ENCODE results near the gene SAPCD2.

Gene SAPCD2

DNA sequence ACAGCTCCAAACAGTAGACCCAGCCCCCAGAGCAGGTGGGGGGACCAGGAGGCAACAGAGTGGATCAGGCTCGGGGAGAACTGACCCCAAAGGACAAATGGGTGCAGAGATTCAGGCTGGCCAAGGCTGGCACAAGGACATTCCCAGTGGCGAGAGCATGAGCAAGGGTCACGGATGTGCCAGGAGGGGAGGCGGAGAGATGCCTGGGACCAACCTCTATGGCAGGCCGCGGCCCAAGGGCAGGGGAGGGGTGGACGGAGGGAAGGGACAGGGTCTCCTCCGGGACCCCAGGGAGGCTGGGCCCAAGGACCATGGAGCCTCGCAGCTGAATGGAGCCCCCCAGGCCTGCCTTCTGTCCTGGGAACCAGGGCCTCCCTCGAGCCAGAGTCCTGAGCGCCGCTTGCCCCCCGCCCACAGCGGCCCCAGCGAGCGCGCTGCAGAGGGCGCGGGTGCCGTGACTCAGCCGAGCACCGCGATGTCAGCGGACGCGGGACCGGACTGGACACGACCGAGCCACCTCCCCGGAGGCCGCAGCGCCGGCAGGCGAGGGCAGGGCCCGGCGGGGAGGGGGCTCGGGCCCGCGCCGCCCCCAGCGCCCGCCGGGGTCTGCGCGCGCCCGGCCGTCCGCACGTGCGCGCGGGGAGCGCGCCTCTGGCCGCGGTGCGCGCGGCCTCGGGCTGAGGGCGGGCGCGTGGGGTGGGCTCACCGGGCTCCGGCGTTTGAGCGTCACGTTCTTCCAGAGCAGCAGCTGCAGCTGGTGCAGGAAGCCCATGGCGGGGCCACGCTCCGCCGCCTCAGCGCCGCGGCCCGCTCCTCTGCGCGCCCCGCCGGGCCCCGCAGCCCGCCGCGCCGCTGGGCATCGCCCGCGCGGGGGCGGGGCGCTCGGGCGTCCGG, 42.7 kb downstream of the SAPCD2 start, which contains the start of gene ABCA2:
Gene ABCA2 (minus strand): TSS at position 869 of the 894 bp plus-strand sequence. CDS start 97 bp downstream, at position 772.
- peak within 1 kb of the TSS; percentile 77 for H3K4me3 ChIP-seq (ENCODE audit: low read depth, low read length)
- no peaks in the 10 kb centered on the region for H3K79me2 ChIP-seq (ENCODE audit: control insufficient read depth, insufficient read depth, low read length, unreplicated experiment)
- peak within 1 kb of the TSS; percentile 78 for H2AFZ ChIP-seq (ENCODE audit: low read length, unreplicated experiment)
- H3K27me3 ChIP-seq (ENCODE audit: insufficient read depth, low read length), result no peaks in the 10 kb centered on the region
- no peak within 1 kb of the TSS for H3K27ac ChIP-seq (ENCODE audit: low read depth, low read length)
- H3K4me1 ChIP-seq (ENCODE audit: control insufficient read depth, insufficient read depth, low read length, unreplicated experiment), result peaks cover 8% of the 10 kb centered on the region
- H3K36me3 ChIP-seq (ENCODE audit: insufficient read depth, low read length), result no peaks in the 10 kb centered on the region

- Histone ChIP-seq H3K4me3 (ENCODE audit: low read depth, low read length) (peak overlapping the region; percentile 77), H3K4me1 (ENCODE audit: control insufficient read depth, insufficient read depth, low read length, unreplicated experiment) (peaks cover 8% of the 10 kb centered on the region), H2AFZ (ENCODE audit: low read length, unreplicated experiment) (no peak overlapping the region), H3K79me2 (ENCODE audit: control insufficient read depth, insufficient read depth, low read length, unreplicated experiment) (no peaks in the 10 kb centered on the region), H3K27me3 (ENCODE audit: insufficient read depth, low read length) (no peaks in the 10 kb centered on the region), H3K36me3 (ENCODE audit: insufficient read depth, low read length) (no peaks in the 10 kb centered on the region; the same call in 1 of the 2 replicates), H3K27ac (ENCODE audit: low read depth, low read length) (no peak overlapping the region)
Measured at GRCh38 chr9:137026828-137027227, 43.5 kb downstream of the SAPCD2 start.

GRCh38 chr9:137026384-137026783, 44.0 kb downstream of the SAPCD2 start:
- H3K36me3 ChIP-seq (ENCODE audit: insufficient read depth, low read length), result no peaks in the 10 kb centered on the region; the same call in 1 of the 2 replicates
- no peak overlapping the region for H2AFZ ChIP-seq (ENCODE audit: low read length, unreplicated experiment)
- H3K4me3 ChIP-seq (ENCODE audit: low read depth, low read length), result no peak overlapping the region
- no peak overlapping the region for H3K27ac ChIP-seq (ENCODE audit: low read depth, low read length)
- H3K79me2 ChIP-seq (ENCODE audit: control insufficient read depth, insufficient read depth, low read length, unreplicated experiment), result no peaks in the 10 kb centered on the region
- no peaks in the 10 kb centered on the region for H3K27me3 ChIP-seq (ENCODE audit: insufficient read depth, low read length)
- peaks cover 8% of the 10 kb centered on the region for H3K4me1 ChIP-seq (ENCODE audit: control insufficient read depth, insufficient read depth, low read length, unreplicated experiment)

GRCh38 chr9:137025517-137025966, 44.8 kb downstream of the SAPCD2 start:
- Histone ChIP-seq H3K27ac (ENCODE audit: low read depth, low read length) (no peak overlapping the region), H3K27me3 (ENCODE audit: insufficient read depth, low read length) (no peaks in the 10 kb centered on the region), H3K36me3 (ENCODE audit: insufficient read depth, low read length) (no peaks in the 10 kb centered on the region; the same call in 1 of the 2 replicates), H2AFZ (ENCODE audit: low read length, unreplicated experiment) (no peak overlapping the region), H3K79me2 (ENCODE audit: control insufficient read depth, insufficient read depth, low read length, unreplicated experiment) (no peaks in the 10 kb centered on the region), H3K4me1 (ENCODE audit: control insufficient read depth, insufficient read depth, low read length, unreplicated experiment) (peaks cover 8% of the 10 kb centered on the region), H3K4me3 (ENCODE audit: low read depth, low read length) (no peak overlapping the region)

- H3K79me2 ChIP-seq (ENCODE audit: control insufficient read depth, insufficient read depth, low read length, unreplicated experiment), result no peaks in the 10 kb centered on the region
- no peak overlapping the region for H3K27ac ChIP-seq (ENCODE audit: low read depth, low read length)
- no peak overlapping the region for H2AFZ ChIP-seq (ENCODE audit: low read length, unreplicated experiment)
- no peaks in the 10 kb centered on the region for H3K27me3 ChIP-seq (ENCODE audit: insufficient read depth, low read length)
- H3K4me3 ChIP-seq (ENCODE audit: low read depth, low read length), result no peak overlapping the region
- peaks cover 8% of the 10 kb centered on the region for H3K4me1 ChIP-seq (ENCODE audit: control insufficient read depth, insufficient read depth, low read length, unreplicated experiment)
- no peaks in the 10 kb centered on the region; the same call in 1 of the 2 replicates for H3K36me3 ChIP-seq (ENCODE audit: insufficient read depth, low read length)
Measured at GRCh38 chr9:137023583-137023991, 46.8 kb downstream of the SAPCD2 start.

GRCh38 chr9:137023157-137023556, 47.2 kb downstream of the SAPCD2 start:
- H2AFZ ChIP-seq (ENCODE audit: low read length, unreplicated experiment), result no peak overlapping the region
- no peaks in the 10 kb centered on the region; the same call in 1 of the 2 replicates for H3K36me3 ChIP-seq (ENCODE audit: insufficient read depth, low read length)
- H3K79me2 ChIP-seq (ENCODE audit: control insufficient read depth, insufficient read depth, low read length, unreplicated experiment), result no peaks in the 10 kb centered on the region
- H3K4me1 ChIP-seq (ENCODE audit: control insufficient read depth, insufficient read depth, low read length, unreplicated experiment), result peaks cover 8% of the 10 kb centered on the region
- no peak overlapping the region for H3K27ac ChIP-seq (ENCODE audit: low read depth, low read length)
- no peaks in the 10 kb centered on the region for H3K27me3 ChIP-seq (ENCODE audit: insufficient read depth, low read length)
- no peak overlapping the region for H3K4me3 ChIP-seq (ENCODE audit: low read depth, low read length)

DNA sequence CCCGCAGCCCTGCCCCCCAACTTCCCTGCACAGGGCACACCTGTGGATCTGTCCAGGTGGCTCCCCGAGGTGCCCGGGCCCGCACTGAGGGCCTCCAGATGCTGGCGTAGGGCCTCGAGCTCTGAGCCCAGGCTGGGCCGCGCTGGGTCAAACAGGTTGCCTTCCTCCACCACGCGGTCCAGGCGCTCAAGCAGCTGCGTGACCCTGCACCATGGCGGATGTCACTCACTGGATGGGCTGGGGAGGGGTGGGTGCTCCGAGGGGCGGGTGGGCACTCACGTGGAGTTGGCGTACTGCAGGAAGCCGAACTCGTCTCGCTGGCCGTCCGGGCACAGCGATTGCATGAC, 47.7 kb downstream of the SAPCD2 start:
- Histone ChIP-seq H3K36me3 (ENCODE audit: insufficient read depth, low read length) (peaks cover 5% of the 10 kb centered on the region; the same call in 1 of the 2 replicates), H3K4me1 (ENCODE audit: control insufficient read depth, insufficient read depth, low read length, unreplicated experiment) (peaks cover 8% of the 10 kb centered on the region), H2AFZ (ENCODE audit: low read length, unreplicated experiment) (no peak overlapping the region), H3K4me3 (ENCODE audit: low read depth, low read length) (no peak overlapping the region), H3K27me3 (ENCODE audit: insufficient read depth, low read length) (no peaks in the 10 kb centered on the region), H3K27ac (ENCODE audit: low read depth, low read length) (no peak overlapping the region), H3K79me2 (ENCODE audit: control insufficient read depth, insufficient read depth, low read length, unreplicated experiment) (no peaks in the 10 kb centered on the region)

- Histone ChIP-seq H3K27me3 (ENCODE audit: insufficient read depth, low read length) (no peaks in the 10 kb centered on the region), H3K27ac (ENCODE audit: low read depth, low read length) (no peak overlapping the region), H2AFZ (ENCODE audit: low read length, unreplicated experiment) (no peak overlapping the region), H3K79me2 (ENCODE audit: control insufficient read depth, insufficient read depth, low read length, unreplicated experiment) (no peaks in the 10 kb centered on the region), H3K36me3 (ENCODE audit: insufficient read depth, low read length) (peaks cover 10% of the 10 kb centered on the region; the same call in 1 of the 2 replicates), H3K4me1 (ENCODE audit: control insufficient read depth, insufficient read depth, low read length, unreplicated experiment) (peaks cover 4% of the 10 kb centered on the region), H3K4me3 (ENCODE audit: low read depth, low read length) (no peak overlapping the region)
Measured at GRCh38 chr9:137021979-137022661, 48.2 kb downstream of the SAPCD2 start.

- no peak overlapping the region for H3K4me3 ChIP-seq (ENCODE audit: low read depth, low read length)
- no peaks in the 10 kb centered on the region for H3K27me3 ChIP-seq (ENCODE audit: insufficient read depth, low read length)
- H3K4me1 ChIP-seq (ENCODE audit: control insufficient read depth, insufficient read depth, low read length, unreplicated experiment), result no peaks in the 10 kb centered on the region
- peaks cover 15% of the 10 kb centered on the region; the same call in 1 of the 2 replicates for H3K36me3 ChIP-seq (ENCODE audit: insufficient read depth, low read length)
- no peak overlapping the region for H3K27ac ChIP-seq (ENCODE audit: low read depth, low read length)
- H3K79me2 ChIP-seq (ENCODE audit: control insufficient read depth, insufficient read depth, low read length, unreplicated experiment), result no peaks in the 10 kb centered on the region
- no peak overlapping the region for H2AFZ ChIP-seq (ENCODE audit: low read length, unreplicated experiment)
Measured at GRCh38 chr9:137021568-137021978, 48.8 kb downstream of the SAPCD2 start.

- H3K27me3 ChIP-seq (ENCODE audit: insufficient read depth, low read length), result no peaks in the 10 kb centered on the region
- no peaks in the 10 kb centered on the region for H3K4me1 ChIP-seq (ENCODE audit: control insufficient read depth, insufficient read depth, low read length, unreplicated experiment)
- peaks cover 21% of the 10 kb centered on the region; the same call in 1 of the 2 replicates for H3K36me3 ChIP-seq (ENCODE audit: insufficient read depth, low read length)
- H3K27ac ChIP-seq (ENCODE audit: low read depth, low read length), result no peak overlapping the region
- no peak overlapping the region for H2AFZ ChIP-seq (ENCODE audit: low read length, unreplicated experiment)
- no peak overlapping the region for H3K4me3 ChIP-seq (ENCODE audit: low read depth, low read length)
- H3K79me2 ChIP-seq (ENCODE audit: control insufficient read depth, insufficient read depth, low read length, unreplicated experiment), result no peaks in the 10 kb centered on the region
Measured at GRCh38 chr9:137020771-137021567, 49.4 kb downstream of the SAPCD2 start.
